ENCODE measurements around the gene DOCK6. TPM values are rescaled to one million over a fixed set of nuclear protein-coding genes. Genes with fewer than 3 reads are reported as not detected.

Gene DOCK6
- total RNA-seq, 2 donors from 2014 or later: 30.5 to 49.3 TPM

GRCh38 chr19:11177592-11177991 lies 84.7 kb downstream of the DOCK6 start:
- Histone ChIP-seq H3K27me3 (replicated peaks; ENCODE audit: insufficient read depth) (no peaks in the 10 kb centered on the region), H3K4me3 (no peak overlapping the region), H3K27ac (peak overlapping the region; percentile 69 to 85), H3K4me1 (ENCODE audit: control insufficient read depth in 1 of 2, low read depth in 2 of 2) (peaks cover 20 to 52% of the 10 kb centered on the region in 2 donors), H3K36me3 (peaks cover 58% of the 10 kb centered on the region), H3K9me3 (no peaks in the 10 kb centered on the region)
- no peak for DNase-seq (ENCODE audit: low spot score)
- no peak for ATAC-seq (ENCODE audit: insufficient number of reproducible peaks, low FRiP score, low read depth)
- no peak for TF ChIP-seq CTCF (IDR thresholded peaks at IDR 0.05)

DNA sequence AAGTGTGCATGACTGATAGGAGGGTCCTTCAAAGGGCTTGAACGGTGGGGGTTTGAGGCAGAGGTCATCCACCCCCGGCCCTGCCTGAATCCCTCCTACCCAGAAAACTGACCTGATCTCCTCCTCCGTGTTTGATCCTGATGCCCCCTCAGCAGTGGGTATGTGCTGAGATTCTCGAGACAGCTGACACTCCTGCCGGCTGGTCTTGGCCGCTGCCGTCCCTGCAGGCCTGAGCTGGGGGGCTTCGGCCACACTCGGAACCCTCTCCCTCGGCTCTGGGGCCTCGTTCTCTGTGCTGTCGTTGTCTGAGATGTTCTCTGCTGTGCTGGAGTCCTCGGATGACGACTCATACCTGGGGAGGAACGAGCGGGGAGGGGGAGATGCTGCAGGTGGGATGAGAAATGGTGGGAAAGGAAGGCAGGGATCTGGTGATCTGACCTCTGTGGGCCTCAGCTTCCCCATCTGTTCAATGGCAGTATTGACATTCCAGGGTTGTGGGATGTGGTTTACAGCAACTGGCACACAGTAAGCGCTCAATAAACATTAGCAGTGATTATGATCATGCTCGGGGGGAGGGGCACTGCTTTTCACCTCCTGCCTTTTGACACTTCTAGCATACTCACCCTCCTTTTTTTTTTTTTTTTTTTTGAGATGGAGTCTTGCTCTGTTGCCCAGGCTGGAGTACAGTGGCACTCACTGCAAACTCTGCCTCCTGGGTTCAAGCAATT lies 85.7 kb downstream of the DOCK6 start:
- H3K27ac ChIP-seq: no peak overlapping the region
- peaks cover 65% of the 10 kb centered on the region for H3K36me3 ChIP-seq

DNA sequence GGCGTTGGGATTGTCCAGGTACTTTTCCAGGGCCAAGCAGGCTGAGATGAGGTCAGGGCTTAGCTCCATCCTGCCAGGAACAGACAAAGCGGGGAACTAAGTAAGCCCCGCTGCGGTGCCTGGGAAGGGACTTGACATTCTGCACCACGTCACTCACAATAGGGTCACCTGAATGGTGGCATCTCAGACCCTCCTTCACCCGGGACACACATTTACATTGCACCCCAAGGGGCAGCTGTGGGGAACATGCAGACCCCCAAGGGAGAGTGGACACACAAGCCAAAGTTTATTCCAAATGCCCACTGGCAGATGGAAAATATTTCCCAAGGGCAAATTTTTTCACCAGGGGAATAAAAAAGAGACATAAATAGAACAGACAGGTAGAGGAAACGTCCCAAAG lies 86.4 kb downstream of the DOCK6 start:
- peak overlapping the region in 1 of 2 donors; percentile 48 for H3K27ac ChIP-seq
- no peak for ATAC-seq (ENCODE audit: insufficient number of reproducible peaks, low FRiP score, low read depth)
- peaks cover 66% of the 10 kb centered on the region for H3K36me3 ChIP-seq
- no peak for DNase-seq (ENCODE audit: low spot score)
- H3K4me3 ChIP-seq: no peak overlapping the region
- TF ChIP-seq CTCF (IDR thresholded peaks at IDR 0.05): no peak
- H3K9me3 ChIP-seq: no peaks in the 10 kb centered on the region
- H3K27me3 ChIP-seq (replicated peaks; ENCODE audit: insufficient read depth): no peaks in the 10 kb centered on the region
- peaks cover 22 to 54% of the 10 kb centered on the region in 2 donors for H3K4me1 ChIP-seq (ENCODE audit: control insufficient read depth in 1 of 2, low read depth in 2 of 2)

More for the DNA sequence above, 85.7 kb downstream of the DOCK6 start:
- no peak for TF ChIP-seq CTCF (IDR thresholded peaks at IDR 0.05)
- Histone ChIP-seq H3K9me3 (no peaks in the 10 kb centered on the region), H3K4me1 (ENCODE audit: control insufficient read depth in 1 of 2, low read depth in 2 of 2) (peaks cover 20 to 52% of the 10 kb centered on the region in 2 donors), H3K4me3 (no peak overlapping the region), H3K27me3 (replicated peaks; ENCODE audit: insufficient read depth) (no peaks in the 10 kb centered on the region)
- ATAC-seq (ENCODE audit: insufficient number of reproducible peaks, low FRiP score, low read depth): no peak
- DNase-seq (ENCODE audit: low spot score): no peak

DNA sequence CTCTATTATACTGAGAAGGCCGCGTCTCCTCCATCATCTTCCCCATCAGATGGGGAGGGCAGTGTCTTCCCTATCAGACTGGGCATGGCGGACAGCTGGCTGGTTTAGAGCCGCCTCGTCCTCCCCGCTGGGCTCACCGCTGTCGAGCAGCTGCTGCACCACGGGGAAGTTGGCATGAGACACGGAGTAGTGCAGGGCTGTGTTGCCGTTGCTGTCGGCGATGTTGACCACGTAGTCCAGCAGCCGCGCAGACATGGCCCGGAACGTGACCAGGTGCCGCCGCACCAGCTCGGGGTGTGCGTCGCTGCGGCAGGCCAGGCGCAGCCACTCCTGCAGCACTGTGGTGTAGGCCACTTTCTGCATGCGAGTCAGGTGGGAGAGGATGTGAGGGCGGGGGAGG lies 88.0 kb downstream of the DOCK6 start:
- Histone ChIP-seq H3K36me3 (peaks cover 82% of the 10 kb centered on the region), H3K27ac (no peak overlapping the region)

More for the DNA sequence above, 88.0 kb downstream of the DOCK6 start:
- ATAC-seq (ENCODE audit: insufficient number of reproducible peaks, low FRiP score, low read depth): no peak
- peaks cover 16 to 55% of the 10 kb centered on the region in 2 donors for H3K4me1 ChIP-seq (ENCODE audit: control insufficient read depth in 1 of 2, low read depth in 2 of 2)
- no peak for DNase-seq (ENCODE audit: low spot score)
- H3K27me3 ChIP-seq (replicated peaks; ENCODE audit: insufficient read depth): no peaks in the 10 kb centered on the region
- TF ChIP-seq CTCF (IDR thresholded peaks at IDR 0.05): no peak
- no peak overlapping the region for H3K4me3 ChIP-seq
- no peaks in the 10 kb centered on the region for H3K9me3 ChIP-seq

All from thoracic aorta (tissue), 2 donors.